Ammon's horn (tissue), 1 donor: Measurements from ENCODE around the gene CALCB.
"Not testable (repeated sequence)": the region's sequence is repeated elsewhere in the genome, so short reads cannot be mapped to it uniquely, and the experiment has no call there.

Experiments
- DNase-seq: peaks from one replicate; pipeline ENCODE4 v3.0.0-alpha.2; 2016; ENCODE audit warnings: low spot score

Gene CALCB, protein sequence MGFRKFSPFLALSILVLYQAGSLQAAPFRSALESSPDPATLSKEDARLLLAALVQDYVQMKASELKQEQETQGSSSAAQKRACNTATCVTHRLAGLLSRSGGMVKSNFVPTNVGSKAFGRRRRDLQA

DNA sequence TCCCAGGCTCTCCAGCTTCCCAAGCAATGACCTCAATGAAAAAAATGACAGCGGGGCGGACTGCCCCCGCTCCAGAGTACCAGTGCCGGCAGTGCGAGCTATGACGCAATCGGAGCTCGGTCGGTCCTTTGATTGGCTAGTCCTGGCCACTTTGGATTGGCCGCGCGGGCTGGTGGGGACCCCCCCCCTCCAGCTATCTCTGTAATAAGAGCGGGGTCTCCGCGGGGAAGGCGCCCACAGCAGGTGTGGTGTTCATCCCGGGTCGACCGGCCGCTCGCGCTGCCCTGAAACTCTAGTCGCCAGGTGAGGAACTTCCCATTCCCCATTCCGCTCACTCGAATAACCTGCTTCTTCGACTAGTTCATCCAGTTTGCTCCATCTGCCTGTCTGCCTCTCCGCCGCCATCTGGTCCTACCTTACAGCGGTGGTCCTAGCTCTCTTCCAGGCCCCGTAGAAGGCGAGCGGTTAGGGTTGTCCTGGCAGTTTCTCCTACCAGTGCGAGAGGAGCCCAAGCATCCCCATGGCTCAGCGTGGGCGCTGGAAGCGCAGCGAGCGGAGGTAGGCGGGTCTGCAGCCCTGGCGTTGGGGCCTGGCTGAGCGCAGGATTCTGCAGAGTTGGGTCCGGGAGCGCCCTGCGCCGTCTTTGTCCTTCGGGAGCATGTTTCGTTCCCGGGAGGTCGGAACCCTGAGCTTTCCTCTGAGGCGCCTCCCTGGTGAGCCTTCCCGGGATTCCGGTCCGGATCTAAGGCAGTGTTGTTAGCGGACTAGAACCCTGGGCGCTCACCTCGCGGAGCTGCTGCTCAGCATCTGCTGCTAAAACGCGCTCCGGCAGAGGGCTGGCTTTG is at the start of gene CALCB:
CALCB (plus strand) TSS at position 233 of the 845 bp plus-strand sequence. CDS start 1,126 bp downstream, outside the sequence.
- DNase-seq, result no peak

DNA sequence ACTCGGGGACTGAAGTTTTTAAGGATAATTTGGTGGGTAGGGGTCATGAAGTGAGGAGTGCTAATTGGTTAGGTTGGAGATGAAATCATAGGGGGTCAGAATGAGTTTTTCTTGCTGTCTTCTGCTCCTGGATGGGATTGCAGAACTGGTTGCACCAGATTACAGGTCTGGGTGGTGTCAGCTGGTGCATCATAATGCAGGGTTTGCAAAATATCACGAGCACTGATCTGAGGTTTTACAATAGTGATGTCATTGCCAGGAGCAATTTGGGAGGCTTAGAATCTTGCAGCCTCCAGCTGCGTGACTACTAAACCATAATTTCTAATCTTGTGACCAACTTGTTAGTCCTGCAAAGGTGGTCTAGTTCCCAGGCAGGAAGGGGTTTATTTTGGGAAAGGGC is 46.4 kb upstream of the CALCB start:
- DNase-seq, result no peak

DNA sequence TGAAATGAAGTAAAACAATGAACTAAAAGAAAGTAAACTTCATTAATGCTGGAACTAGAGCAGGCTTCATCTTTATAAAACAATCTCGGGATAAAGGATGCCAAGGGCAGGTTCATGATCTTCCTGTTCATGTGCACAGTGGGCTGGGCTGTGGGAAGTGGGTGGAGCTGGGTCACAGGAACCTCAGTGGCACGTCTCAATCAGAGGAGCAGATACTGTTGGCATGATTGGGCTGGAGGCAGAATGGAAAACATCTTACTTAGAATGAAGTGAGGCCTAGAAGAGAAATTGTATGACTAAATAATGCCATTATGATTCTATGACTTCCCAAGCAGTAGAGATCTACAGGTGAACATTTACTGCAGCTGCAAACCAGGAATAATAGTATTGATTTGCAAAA is 45.4 kb upstream of the CALCB start:
- DNase-seq, result no peak

DNA sequence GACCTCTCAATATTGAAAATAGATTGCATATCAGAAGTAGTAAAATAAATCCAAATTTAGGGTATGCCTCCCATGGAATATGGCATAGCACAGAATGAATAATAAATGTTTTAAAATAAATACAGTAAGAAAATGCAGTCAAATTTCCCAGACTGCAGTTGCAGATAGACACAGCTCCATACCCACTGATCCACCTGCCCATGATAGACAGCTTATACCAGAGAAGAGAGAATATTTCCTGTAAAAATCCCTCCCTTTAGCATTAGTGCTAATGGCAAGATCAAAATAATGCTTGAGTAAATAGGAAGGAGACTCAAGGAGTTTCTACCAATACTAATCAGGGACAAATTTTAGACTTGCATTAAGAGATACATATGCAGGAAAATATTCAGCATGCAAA is 45.0 kb upstream of the CALCB start:
- no peak for DNase-seq

DNA sequence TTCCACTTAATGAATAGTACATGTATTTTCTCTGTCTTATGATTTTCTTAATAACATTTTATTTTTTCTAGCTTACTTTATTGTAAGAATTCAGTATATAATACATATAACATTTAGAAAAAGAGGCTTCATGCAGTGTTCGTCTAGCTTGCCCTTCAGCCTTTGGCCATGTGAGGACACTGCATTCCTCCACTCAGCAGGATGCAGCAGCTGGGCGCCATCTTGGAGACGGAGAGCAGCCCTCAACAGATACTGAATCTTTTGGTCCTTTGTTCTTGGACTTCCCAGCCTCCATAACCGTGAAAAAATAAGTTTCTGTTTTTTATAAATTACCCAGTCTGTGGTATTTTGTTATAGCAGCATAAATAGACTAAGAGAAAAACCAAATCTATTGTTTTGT is 41.4 kb upstream of the CALCB start:
- not testable (repeated sequence) for DNase-seq

DNA sequence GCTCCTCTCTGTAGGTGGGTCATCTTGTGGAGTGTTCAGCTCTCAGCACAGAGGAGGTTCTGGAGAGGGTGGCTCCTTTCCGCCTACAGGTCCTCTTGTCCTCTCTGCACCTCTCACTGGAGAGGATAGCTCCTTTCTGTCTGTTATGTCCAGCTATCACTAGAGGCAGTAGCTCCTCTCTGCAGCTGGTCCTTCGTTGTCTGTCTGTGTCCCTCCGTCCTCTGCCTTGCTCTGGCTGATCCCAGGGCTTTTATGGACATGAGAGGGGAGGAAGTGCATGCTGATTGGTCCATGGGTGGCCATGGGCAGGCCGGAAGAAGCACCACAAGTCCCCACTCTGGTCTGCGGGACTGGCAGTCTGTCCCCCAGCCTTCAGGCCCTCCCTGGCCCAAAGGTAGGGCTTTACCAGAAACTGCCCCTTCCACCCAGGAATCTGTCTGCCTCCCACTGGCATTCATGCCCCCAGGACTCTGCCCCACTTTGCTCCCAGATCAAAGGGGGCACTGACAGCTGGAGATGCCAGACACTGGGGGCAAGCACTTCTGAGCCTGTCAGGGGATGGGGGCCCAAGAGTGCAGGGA is 38.6 kb upstream of the CALCB start:
- DNase-seq, result no peak

DNA sequence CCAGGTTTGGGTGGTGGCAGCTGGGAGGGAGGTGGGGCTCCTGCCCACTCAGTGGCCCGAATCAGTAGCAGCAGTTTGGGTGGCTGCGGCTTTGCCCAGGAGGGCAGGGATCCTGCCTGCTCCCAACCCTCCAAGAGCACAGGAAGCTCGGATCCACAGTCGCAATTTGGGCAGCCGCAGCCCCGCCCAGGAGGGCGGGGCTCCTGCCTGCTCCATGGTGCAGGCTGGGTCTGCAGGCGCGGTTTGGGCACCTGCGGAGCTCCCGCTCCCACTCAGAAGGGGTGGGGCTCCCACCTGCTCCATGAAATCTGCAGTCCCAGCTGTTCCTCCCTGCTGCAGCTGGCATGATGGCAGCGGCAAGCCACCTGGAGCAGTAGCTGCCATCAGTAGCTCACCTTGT is 38.1 kb upstream of the CALCB start:
- no peak for DNase-seq

DNA sequence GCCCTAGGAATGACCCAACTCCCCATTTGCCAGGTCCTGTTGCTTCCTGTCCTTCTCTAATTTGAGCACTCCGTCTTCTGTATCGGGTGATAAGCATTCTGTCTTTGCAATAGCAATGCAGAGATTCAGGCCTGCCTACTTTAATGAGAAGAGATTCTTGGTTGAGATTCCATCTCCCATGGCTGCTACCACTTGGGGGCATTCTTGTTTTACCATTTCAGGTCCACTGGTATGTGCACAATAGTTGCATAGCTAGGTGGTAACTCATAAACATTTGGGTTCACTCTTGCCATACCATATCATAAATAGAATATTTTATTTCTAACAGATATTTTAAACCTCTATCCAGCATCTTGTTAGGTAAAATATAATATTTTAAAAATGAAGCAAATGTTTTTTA is 34.4 kb upstream of the CALCB start:
- DNase-seq, result no peak

DNA sequence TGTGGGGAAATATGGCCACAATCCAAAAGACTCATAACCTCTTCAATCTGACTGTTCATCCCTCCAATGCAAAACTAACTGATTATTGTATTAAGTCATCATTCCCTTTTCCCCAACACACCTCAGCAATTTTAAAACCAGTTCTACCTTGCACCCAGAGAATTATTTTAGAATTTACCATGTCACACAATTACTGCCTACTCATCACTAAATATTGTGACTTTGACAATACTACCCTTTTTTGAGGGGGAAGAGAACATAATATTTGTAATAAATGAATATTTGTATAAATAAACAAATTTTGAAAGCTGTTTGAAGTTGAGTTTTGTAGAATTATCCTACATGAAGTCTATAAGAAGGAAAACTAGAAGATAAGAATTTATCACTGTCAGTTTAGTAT is 28.2 kb upstream of the CALCB start:
- DNase-seq, result no peak

DNA sequence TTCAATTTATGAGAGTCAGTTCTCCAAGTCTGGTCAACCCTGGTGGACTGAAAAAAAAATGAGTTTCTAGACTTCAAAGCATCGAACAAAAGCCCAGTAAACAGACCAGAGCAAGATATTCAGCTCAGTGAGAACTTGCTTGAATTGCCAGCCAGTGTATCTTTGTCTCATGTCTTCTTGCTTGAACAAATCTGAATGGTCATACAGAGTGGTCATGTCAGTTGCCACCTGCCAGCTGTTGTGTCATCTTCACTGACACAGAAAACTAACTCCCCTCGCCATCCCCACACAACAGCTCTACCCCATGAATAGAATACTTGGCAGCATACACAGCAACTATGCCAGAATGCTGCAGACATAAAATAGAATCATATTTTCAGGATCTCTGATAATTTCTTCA is 27.5 kb upstream of the CALCB start:
- DNase-seq, result no peak

DNA sequence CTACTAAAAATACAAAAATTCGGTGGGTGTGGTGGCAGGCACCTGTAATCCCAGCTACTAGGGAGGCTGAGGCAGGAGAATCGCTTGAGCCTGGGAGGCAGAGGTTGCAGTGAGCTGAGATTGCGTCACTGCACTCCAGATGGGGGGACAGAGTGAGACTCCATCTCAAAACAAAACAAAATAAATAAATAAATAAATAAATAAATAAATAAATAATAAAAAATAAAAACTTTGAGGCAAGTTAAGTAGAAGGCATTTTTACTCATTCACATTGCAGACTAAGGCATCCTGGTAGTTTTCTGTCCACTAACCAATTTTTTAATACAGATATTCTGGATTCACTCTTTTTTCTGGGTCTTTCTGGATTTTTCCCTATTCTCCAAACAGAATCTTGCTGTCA is 26.7 kb upstream of the CALCB start:
- DNase-seq, result not testable (repeated sequence)

DNA sequence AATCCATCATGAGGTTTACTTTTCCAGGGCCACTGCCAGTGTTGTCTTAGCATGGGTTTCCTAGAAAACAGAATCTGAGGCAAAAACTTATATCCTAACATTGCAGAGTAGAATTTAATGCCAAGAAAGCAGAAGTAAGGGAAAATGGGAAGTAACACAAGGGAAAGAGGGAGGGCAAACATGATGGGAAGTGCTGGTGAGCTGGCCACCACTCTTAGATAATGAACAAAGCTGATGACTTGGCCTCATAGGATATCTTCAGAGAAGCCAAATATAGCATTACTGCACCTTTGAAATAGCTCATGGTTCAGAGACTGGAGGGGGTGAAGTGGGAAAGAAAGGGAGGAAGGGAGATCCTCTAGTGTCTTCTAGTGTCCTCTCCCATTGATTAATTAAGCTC is 24.8 kb upstream of the CALCB start:
- no peak for DNase-seq

DNA sequence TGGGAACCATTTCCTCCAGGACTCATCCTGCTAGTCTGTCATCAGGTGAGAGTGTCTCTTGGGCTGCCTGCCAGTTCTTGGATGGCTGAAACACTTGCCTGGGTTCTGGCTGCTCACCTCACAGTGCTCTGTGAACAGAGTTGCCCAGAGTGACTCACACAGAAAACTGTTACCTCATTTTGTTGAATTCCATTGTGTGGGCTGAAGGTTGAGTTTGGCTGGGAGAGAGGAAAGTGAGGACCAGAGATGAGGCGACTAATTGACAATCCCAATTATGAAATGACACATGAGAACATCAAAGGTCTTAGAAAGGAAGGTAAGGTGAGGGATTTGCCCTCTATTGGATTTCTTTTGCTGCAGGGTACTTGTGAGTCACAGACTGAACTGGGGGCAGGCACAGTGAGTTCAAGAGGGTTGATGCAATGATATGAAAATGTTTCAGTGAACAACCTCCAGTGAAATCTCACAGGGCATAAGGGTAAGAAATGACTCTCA is 20.2 kb upstream of the CALCB start:
- DNase-seq, result no peak

DNA sequence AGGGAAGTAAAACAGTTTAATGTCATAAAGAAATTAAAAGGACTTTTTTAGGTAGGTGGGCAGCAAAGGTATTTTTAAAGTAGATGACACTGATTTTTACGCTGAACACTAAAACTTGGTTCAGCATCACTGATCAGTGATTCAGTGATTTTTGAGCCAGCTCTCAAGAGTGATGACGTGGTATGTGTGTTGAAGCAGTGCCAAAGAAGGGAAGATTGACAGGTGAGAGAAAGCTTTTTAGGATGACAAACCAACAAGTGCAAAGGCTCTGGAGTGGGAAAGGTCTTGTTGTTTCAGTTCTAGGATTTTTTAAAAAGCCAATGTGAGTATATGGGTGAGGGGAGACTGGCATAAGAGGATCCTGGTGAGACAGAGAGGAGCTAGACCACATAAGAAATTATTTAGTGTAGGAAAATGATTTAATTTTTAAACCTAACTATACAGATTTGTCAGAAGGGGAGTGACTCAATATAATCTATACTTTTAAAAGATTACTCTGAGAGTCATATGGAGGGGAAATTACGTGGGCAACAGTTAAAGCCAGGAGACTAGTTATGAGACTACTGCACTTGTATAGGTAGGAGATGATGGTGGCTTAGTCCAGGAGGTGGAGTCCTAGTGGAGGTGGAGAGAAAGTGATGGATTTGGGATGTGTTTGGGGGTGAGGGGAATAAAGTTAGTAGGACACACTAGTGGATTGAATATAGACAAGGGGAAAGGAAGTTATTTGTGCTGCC is 17.6 kb upstream of the CALCB start:
- no peak for DNase-seq

DNA sequence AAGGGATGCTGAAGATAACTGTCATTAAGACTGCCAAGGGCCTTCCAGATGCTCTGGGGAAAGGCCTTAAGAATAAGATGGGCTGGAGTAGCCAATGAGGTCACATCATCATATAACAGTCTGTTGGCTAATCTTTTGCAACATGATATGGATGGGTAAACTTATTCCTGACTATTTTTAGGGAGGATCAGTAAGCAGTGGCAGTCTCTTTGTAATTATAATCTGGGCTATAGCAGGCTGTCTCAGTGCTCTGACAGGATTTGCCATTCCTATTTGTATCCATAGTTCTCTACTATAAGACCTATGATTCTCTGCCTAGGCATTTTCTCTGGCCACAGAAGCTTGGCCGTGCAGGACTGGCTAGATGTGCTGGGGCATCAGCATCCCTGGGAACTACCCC is 16.1 kb upstream of the CALCB start:
- DNase-seq, result no peak

DNA sequence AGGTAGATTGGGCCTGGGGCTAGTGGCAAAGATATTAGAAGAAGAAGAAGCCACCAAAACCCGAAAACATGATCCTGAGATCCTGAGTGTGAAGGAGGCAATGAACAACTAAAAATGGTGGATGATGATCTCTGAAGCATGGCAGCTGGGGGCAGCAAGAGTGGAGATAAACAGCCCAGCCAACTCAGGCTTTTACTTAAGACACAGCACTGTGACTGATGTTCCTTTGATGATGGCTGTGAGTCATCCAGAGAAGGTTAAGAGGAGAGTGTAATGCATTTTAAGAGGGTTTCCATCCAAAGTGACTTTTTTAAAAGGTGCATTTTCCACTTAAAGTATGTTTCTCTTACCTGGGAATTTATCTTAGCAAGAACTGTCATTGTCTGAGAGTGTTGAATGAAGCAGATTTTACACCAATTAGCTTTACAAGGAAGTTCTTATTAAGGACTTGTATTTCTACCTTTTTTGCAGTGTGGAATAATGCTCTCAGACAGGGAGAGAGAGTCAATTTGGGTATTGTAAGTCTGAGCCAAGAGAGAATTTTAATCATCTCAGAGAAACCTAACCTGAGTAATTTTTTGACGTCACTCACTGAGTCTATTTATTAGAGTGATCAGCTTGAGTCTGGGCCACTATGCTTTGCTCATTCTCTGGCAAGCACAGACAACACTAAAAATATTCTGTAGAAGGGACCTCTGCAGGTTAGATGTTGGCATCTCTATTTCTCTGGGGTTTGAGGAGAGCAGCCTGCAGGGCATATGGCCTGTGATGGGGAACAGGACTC is 14.1 kb upstream of the CALCB start:
- no peak for DNase-seq

DNA sequence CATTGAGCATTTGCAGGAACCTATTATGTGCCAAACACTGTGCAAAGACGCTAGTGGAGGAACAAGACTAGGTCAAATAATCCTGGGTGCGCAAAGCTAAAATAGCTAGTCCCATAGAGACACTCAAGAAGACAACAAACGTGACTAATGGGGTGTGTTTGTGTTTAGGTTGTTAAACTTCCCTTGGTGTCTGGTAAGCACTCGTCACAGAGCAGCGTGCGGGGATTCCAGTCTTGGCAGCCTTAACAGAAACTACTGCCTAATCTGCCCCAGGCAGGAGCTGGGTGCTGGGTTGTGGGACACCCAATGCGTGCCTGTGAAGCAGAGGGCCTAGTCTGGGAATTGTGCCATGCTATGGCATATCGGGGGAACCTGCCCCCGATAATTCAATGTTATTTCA is 10.8 kb upstream of the CALCB start:
- DNase-seq, result no peak

DNA sequence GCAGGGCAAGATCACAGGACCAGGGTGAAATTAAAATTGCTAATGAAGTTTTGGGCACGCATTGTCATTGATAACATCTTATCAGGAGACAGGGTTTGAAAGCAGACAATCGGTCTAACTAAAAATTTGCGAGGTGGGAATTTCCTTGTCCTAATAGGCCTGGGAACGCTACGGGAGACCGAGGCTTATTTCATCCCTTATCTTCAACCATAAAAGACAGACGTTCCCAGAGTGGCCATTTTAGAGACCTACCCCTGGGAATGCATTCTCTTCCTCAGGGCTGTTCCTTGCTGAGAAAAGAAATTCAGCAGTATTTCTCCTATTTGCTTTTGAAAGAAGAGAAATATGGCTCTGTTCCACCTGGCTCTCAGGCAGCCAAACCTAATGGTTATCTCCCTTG is 3.6 kb upstream of the CALCB start:
- DNase-seq, result not testable (repeated sequence)

DNA sequence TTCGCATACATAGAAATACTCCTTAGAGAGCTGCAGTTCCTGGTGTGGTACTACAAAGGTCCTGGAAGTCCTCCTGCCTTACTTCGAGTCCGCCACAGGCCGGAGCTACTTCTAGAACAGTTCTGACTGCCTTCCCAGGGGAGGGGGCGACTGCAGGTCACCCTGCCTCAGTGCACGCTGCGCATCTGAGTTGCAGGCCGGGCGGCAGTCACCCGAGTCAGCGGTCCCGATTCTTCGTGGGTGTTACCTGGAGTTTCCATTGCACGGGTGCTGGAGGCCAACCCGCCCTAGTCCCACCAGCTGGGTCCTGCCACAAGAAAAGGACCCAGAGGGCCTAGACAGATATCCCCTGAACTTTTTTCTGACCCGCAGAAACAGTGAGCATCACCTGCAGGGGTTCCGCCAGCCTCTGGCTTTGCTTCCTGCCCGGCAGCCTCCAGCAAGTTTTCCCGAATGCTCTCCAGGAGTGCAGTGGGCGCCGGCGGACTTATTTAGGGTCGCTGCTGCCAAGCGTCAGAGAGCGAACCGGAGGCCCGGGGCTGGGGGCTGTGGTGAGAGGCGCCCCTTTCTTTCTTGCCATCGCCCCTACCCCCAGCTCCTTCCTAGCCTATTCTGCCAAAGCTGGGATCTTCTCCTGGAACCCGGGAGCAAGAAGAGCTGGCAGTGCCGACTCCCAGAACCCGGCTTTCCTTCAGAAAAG is 1.7 kb upstream of the CALCB start:
- DNase-seq, result no peak

DNA sequence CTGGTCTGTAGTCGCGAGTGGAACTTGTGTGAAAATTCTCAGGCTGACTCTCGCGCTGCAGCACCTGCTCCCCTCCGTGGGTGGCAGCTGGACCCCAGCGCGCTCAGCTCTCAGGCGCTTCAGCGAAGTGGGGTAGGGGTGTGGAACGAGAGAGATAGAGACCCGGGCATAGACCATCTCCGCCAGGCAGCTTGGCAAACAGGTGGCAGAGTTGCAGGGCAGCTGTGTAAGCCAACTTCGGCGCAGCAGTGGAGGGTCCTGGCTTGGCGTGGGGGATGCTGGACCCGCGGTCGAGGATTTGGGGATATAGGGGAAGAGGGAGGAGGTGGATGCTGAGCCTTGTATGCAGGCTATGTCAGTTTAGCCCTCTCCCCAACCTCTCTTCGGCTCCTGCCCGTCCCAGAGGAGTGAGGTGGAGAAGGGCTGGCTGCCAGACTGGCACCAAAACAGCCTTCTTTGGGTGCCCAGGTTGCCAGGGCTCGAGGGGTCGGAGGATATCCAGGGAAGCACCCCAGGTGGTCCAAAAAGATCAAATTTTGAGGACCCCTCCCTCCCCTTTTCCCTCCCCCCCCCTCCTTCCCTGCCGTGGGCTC is 746 bp upstream of the CALCB start:
- no peak for DNase-seq
